ENCODE data around the gene GARNL3. TPM values are rescaled to one million over a fixed set of nuclear protein-coding genes. Genes with fewer than 3 reads are reported as not detected.

Gene GARNL3
- total and polyA plus RNA-seq, 2 donors (not counting 1 experiment from before 2014, with no cell fraction given): 1.5 to 12.6 TPM

DNA sequence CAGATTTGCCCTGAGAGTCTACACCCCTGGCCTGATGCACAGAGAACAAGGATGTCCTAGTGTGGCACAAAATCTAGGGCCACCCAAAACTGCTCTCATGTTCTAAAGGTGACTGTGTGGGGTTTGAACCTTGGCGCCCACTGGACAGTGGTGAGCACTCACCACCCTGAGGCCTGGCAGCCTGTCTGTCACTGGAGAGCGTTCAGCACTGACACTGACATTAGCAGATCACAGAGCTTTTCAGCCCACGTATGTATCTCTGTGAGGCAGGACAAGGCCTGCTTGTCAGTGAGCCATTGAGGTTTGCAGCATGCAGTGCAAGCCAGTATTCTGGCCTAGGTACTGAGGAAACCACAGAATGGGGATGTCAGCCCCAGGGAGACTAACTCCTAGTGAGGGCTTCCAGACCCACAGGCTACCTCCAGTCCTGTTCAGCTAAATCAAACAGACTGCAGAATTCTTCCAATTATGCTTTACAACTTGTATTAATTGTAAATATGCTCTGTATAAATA lies 93.5 kb downstream of the GARNL3 start:
- no peak overlapping the region for H3K4me2 ChIP-seq (replicated peaks; ENCODE audit: low read depth, low read length, poor library complexity, severe bottlenecking)
- H3K9me3 ChIP-seq (ENCODE audit: control extremely low read depth in 1 of 3, control insufficient read depth in 2 of 3, insufficient read depth in 1 of 3, low read length in 2 of 3): no peaks in the 10 kb centered on the region
- no peak overlapping the region for H2AFZ ChIP-seq (ENCODE audit: insufficient read depth, low read depth, low read length, poor library complexity, severe bottlenecking)
- H3K27ac ChIP-seq (ENCODE audit: low read length in 2 of 2): no peak overlapping the region
- H4K20me1 ChIP-seq (ENCODE audit: control insufficient read depth, insufficient read depth, low read length, poor library complexity, severe bottlenecking): no peaks in the 10 kb centered on the region
- no peak overlapping the region for H3K9ac ChIP-seq (ENCODE audit: low read length)
- ChIA-PET CTCF (no interaction called here), POLR2A (no interaction called here)
- Mint-ChIP-seq H3K4me3 (no peak overlapping the region), H3K9me3 (ENCODE audit: insufficient read depth) (no peaks in the 10 kb centered on the region), H3K27me3 (no peaks in the 10 kb centered on the region), H3K27ac (no peak overlapping the region), H3K4me1 (no peaks in the 10 kb centered on the region)
- H3K27me3 ChIP-seq (replicated peaks in 1 of 4; ENCODE audit: control extremely low read depth in 1 of 4, control insufficient read depth in 3 of 4, insufficient read depth in 4 of 4, low read length in 3 of 4): no peaks in the 10 kb centered on the region
- H3K36me3 ChIP-seq (replicated peaks in 1 of 2; ENCODE audit: control extremely low read depth in 1 of 2, control insufficient read depth in 1 of 2, extremely low read depth in 1 of 2, insufficient read depth in 2 of 2, low read length in 1 of 2): no peaks in the 10 kb centered on the region
- WGBS (ENCODE audit: insufficient coverage): 94% methylated on average over 3 of the region's 3 CpGs
- no peaks in the 10 kb centered on the region for H3K4me1 ChIP-seq (ENCODE audit: control insufficient read depth in 2 of 2, insufficient read depth in 2 of 2, low read length in 2 of 2)
- intact Hi-C loops (cut with micrococcal nuclease): no loop called here
- TF ChIP-seq EZH2 (IDR thresholded peaks at IDR 0.05; ENCODE audit: borderline replicate concordance, insufficient read depth, low read depth, low read length, poor library complexity, severe bottlenecking): no peak
- TF ChIP-seq, protein P1, sequence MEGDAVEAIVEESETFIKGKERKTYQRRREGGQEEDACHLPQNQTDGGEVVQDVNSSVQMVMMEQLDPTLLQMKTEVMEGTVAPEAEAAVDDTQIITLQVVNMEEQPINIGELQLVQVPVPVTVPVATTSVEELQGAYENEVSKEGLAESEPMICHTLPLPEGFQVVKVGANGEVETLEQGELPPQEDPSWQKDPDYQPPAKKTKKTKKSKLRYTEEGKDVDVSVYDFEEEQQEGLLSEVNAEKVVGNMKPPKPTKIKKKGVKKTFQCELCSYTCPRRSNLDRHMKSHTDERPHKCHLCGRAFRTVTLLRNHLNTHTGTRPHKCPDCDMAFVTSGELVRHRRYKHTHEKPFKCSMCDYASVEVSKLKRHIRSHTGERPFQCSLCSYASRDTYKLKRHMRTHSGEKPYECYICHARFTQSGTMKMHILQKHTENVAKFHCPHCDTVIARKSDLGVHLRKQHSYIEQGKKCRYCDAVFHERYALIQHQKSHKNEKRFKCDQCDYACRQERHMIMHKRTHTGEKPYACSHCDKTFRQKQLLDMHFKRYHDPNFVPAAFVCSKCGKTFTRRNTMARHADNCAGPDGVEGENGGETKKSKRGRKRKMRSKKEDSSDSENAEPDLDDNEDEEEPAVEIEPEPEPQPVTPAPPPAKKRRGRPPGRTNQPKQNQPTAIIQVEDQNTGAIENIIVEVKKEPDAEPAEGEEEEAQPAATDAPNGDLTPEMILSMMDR (IDR thresholded peaks at IDR 0.05): no peak
- no peak overlapping the region for H3K4me3 ChIP-seq (ENCODE audit: control extremely low read depth in 1 of 5, extremely low read depth in 1 of 5, insufficient read depth in 1 of 5, low read depth in 2 of 5, low read length in 4 of 5)
- no peaks in the 10 kb centered on the region for H3K79me2 ChIP-seq (ENCODE audit: control insufficient read depth, insufficient read depth, low read length)
- DNase-seq (no peak), ATAC-seq (ENCODE audit: low read depth) (no peak)

DNA sequence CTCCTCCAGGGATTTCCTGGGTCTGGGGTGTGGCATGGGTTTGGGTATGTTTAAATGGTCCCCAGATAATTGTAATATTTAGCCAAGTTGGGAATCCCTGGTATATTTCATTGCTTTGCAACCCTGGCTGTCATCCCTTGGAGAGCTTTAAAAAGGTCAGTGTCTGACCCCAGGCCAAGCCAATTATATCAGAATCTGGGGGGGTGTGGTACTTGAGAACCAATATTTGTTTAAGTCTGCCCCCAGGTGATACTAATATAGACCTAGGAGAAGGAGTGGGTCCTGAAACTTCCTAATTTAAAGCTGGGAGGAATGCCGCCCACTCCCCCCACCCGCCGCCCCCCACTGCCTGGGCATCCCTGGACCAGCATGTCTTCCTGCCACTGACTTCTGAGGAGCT lies 94.2 kb downstream of the GARNL3 start:
- Histone ChIP-seq H3K27me3 (replicated peaks in 1 of 4; ENCODE audit: control extremely low read depth in 1 of 4, control insufficient read depth in 3 of 4, insufficient read depth in 4 of 4, low read length in 3 of 4) (no peaks in the 10 kb centered on the region), H2AFZ (ENCODE audit: insufficient read depth, low read depth, low read length, poor library complexity, severe bottlenecking) (no peak overlapping the region), H4K20me1 (ENCODE audit: control insufficient read depth, insufficient read depth, low read length, poor library complexity, severe bottlenecking) (no peaks in the 10 kb centered on the region), H3K27ac (ENCODE audit: low read length in 2 of 2) (no peak overlapping the region), H3K4me1 (ENCODE audit: control insufficient read depth in 2 of 2, insufficient read depth in 2 of 2, low read length in 2 of 2) (no peaks in the 10 kb centered on the region), H3K4me3 (ENCODE audit: control extremely low read depth in 1 of 5, extremely low read depth in 1 of 5, insufficient read depth in 1 of 5, low read depth in 2 of 5, low read length in 4 of 5) (no peak overlapping the region), H3K9me3 (ENCODE audit: control extremely low read depth in 1 of 3, control insufficient read depth in 2 of 3, insufficient read depth in 1 of 3, low read length in 2 of 3) (no peaks in the 10 kb centered on the region), H3K36me3 (replicated peaks in 1 of 2; ENCODE audit: control extremely low read depth in 1 of 2, control insufficient read depth in 1 of 2, extremely low read depth in 1 of 2, insufficient read depth in 2 of 2, low read length in 1 of 2) (no peaks in the 10 kb centered on the region), H3K79me2 (ENCODE audit: control insufficient read depth, insufficient read depth, low read length) (no peaks in the 10 kb centered on the region), H3K9ac (ENCODE audit: low read length) (no peak overlapping the region), H3K4me2 (replicated peaks; ENCODE audit: low read depth, low read length, poor library complexity, severe bottlenecking) (no peak overlapping the region)
- DNase-seq: no peak
- Mint-ChIP-seq H3K9me3 (ENCODE audit: insufficient read depth) (no peaks in the 10 kb centered on the region), H3K27ac (no peak overlapping the region), H3K4me1 (no peaks in the 10 kb centered on the region), H3K4me3 (no peak overlapping the region), H3K27me3 (no peaks in the 10 kb centered on the region)
- WGBS (ENCODE audit: insufficient coverage): no CpG with 5 or more reads among the region's 3 CpGs
- POLR2A ChIA-PET: no interaction called here
- no peak for TF ChIP-seq EZH2 (IDR thresholded peaks at IDR 0.05; ENCODE audit: borderline replicate concordance, insufficient read depth, low read depth, low read length, poor library complexity, severe bottlenecking)
- TF ChIP-seq, protein P1 (IDR thresholded peaks at IDR 0.05): no peak
- CTCF ChIA-PET: no interaction called here
- no peak for ATAC-seq (ENCODE audit: low read depth)
- intact Hi-C loops (cut with micrococcal nuclease): no loop called here
